Stimulated activated naive CD8-positive, alpha-beta T cell treated with anti-CD3 and anti-CD28 coated beads, Interleukin-15, Interleukin-2, amounts not matched to agents 100 U/mL and 50 U/mL, for 24 hours (primary cell): ENCODE results near the gene ZBTB8OS.

Source experiments
- ATAC-seq: fragments of 150-1000 bp; cut with Tn5 transposase; one replicate; pipeline ENCODE4 v1.10.0; 2021
- DNase-seq: peaks from one replicate; pipeline ENCODE4 v3.0.0; 2021

ZBTB8OS gene

GRCh38 chr1:32611859-32612188 is 38.5 kb downstream of the ZBTB8OS start:
- DNase-seq = no peak
- ATAC-seq = no peak

GRCh38 chr1:32609180-32609579 is 41.2 kb downstream of the ZBTB8OS start:
- DNase-seq (no peak), ATAC-seq (no peak)

- no peak for DNase-seq
- no peak for ATAC-seq
Observed at GRCh38 chr1:32606565-32607371, 43.6 kb downstream of the ZBTB8OS start.

- ATAC-seq (no peak), DNase-seq (no peak)
Observed at GRCh38 chr1:32605711-32606424, 44.5 kb downstream of the ZBTB8OS start.

GRCh38 chr1:32600034-32600433 is 50.3 kb downstream of the ZBTB8OS start:
- ATAC-seq (no peak), DNase-seq (no peak)

DNA sequence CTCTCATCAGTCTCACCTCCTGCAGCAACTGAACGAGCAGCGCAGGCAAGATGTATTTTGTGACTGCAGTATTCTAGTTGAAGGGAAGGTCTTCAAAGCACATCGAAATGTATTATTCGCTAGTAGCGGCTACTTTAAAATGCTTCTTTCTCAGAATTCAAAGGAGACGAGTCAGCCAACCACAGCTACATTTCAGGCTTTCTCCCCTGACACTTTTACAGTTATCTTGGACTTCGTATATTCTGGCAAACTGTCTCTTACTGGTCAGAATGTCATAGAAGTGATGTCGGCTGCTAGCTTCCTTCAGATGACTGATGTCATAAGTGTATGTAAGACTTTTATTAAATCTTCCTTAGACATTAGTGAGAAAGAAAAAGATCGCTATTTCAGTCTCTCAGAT is 57.4 kb downstream of the ZBTB8OS start:
- no peak for DNase-seq
- no peak for ATAC-seq

DNA sequence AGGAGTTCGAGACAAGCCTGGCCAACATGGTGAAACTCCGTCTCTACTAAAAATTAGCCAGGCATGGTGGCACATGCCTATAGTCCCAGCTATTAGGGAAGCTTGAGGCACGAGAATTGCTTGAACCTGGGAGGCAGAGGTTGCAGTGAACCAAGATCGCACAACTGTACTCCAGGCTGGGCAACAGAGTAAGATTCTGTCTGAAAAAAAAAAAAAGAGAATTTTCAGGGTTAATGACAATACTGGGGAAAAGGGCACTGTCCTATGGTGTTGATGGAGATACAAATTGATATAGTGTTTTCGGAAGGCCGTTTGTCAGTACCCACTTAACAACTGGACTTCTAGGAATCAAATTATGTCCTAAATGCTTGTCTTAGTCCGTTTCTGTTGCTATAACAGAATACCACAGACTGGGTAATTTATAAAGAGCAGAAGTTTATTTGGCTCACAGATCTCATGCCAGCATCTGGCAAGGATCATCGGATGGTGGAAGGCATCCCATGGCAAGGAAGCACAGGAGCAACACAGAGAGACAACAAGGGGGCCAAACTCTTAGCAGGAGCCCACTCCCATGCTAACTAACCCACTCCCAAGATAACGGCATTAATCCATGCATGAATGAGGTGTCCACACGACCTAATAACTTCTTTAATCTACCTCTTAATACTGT is 69.9 kb downstream of the ZBTB8OS start:
- DNase-seq = no peak
- no peak for ATAC-seq
